Neural progenitor cell (in vitro differentiated cells): Measurements from ENCODE around the gene PCGF1. TPM values are rescaled to one million over a fixed set of nuclear protein-coding genes. Genes with fewer than 3 reads are reported as not detected.

Source experiments
- DNase-seq: peaks from one replicate; pipeline ENCODE4 v3.0.0-alpha.2; 2016; ENCODE audit warnings: low spot score
- H2AFZ ChIP-seq: fragments of 200-600 bp; sonication (generic); replicated peaks from 2 replicates; pipeline ENCODE4 v1.6.1; 2016; ENCODE audit warnings: antibody characterized with exemption
- H3F3A ChIP-seq: fragments of 200-600 bp; sonication (generic); 2 replicates; pipeline ENCODE4 v1.6.1; 2016; ENCODE audit warnings: antibody characterized with exemption, low read depth
- H3K27ac ChIP-seq: fragments of 200-600 bp; sonication (generic); 2 replicates; pipeline ENCODE4 v1.5.1; 2016; ENCODE audit warnings: mild to moderate bottlenecking
- H3K27me3 ChIP-seq: fragments of 200-600 bp; sonication (generic); 2 replicates; pipeline ENCODE4 v1.6.1; 2016; ENCODE audit warnings: mild to moderate bottlenecking, moderate library complexity
- H3K36me3 ChIP-seq: fragments of 200-600 bp; sonication (generic); 2 replicates; pipeline ENCODE4 v1.5.1; 2016
- H3K4me1 ChIP-seq: fragments of 200-600 bp; sonication (generic); 2 replicates; pipeline ENCODE4 v1.6.1; 2016; ENCODE audit warnings: mixed run types
- H3K4me2 ChIP-seq: fragments of 200-600 bp; sonication (generic); 2 replicates; pipeline ENCODE4 v1.6.1; 2016
- H3K4me3 ChIP-seq: fragments of 200-600 bp; sonication (generic); 2 replicates; pipeline ENCODE4 v1.5.1; 2016
- H3K79me2 ChIP-seq: fragments of 200-600 bp; sonication (generic); 2 replicates; pipeline ENCODE4 v1.6.1; 2016; ENCODE audit warnings: low read depth
- H3K9ac ChIP-seq: fragments of 200-600 bp; sonication (generic); 2 replicates; pipeline ENCODE4 v1.6.1; 2016
- H3K9me3 ChIP-seq: fragments of 200-600 bp; sonication (generic); 2 replicates; pipeline ENCODE4 v1.5.1; 2016; ENCODE audit warnings: low read depth
- H4K20me1 ChIP-seq: fragments of 200-600 bp; sonication (generic); 2 replicates; pipeline ENCODE4 v1.6.1; 2016; ENCODE audit warnings: low read depth
- H3K27ac Mint-ChIP-seq: 3 replicates; pipeline ENCODE4 v1.8.0; 2021; ENCODE audit warnings: mixed read lengths
- H3K27me3 Mint-ChIP-seq: 2 replicates; pipeline ENCODE4 v1.8.0; 2022; ENCODE audit warnings: low read depth, mild to moderate bottlenecking, inconsistent platforms, moderate library complexity, mixed read lengths; ENCODE audit not compliant: insufficient read depth
- H3K36me3 Mint-ChIP-seq: 3 replicates; pipeline ENCODE4 v1.8.0; 2021; ENCODE audit warnings: mixed read lengths
- H3K4me1 Mint-ChIP-seq: 3 replicates; pipeline ENCODE4 v1.8.0; 2021; ENCODE audit warnings: mixed read lengths
- H3K4me3 Mint-ChIP-seq: 3 replicates; pipeline ENCODE4 v1.8.0; 2021; ENCODE audit warnings: mild to moderate bottlenecking, moderate library complexity, mixed read lengths
- H3K9me3 Mint-ChIP-seq: 3 replicates; pipeline ENCODE4 v1.8.0; 2020; ENCODE audit warnings: mixed read lengths
- EZH2 ChIP-seq: fragments of 200-600 bp; sonication (generic); IDR thresholded peaks from 2 replicates; pipeline ENCODE4 v1.6.1; 2017; ENCODE audit warnings: antibody characterized with exemption, mild to moderate bottlenecking, moderate library complexity
- EZH2phosphoT487 ChIP-seq: fragments of 200-600 bp; sonication (generic); IDR thresholded peaks from 2 replicates; pipeline ENCODE4 v1.6.1; 2017; ENCODE audit warnings: antibody characterized with exemption
- total RNA-seq: library from RNA; depleted of rRNA; stranded (reverse); fragments of >200 nt; gene quantifications from 2 replicates; pipeline ENCODE4 v1.2.3, GENCODE V29; 2015; ENCODE audit warnings: low replicate concordance
- TF ChIP-seq, protein P1 (sequence below): fragments of 200-600 bp; sonication (generic); IDR thresholded peaks from 2 replicates; pipeline ENCODE4 v1.5.1; 2017; ENCODE audit warnings: antibody characterized with exemption, mild to moderate bottlenecking

The PCGF1 gene
- total RNA-seq, 1 donor from 2014 or later: 10.9 TPM

DNA sequence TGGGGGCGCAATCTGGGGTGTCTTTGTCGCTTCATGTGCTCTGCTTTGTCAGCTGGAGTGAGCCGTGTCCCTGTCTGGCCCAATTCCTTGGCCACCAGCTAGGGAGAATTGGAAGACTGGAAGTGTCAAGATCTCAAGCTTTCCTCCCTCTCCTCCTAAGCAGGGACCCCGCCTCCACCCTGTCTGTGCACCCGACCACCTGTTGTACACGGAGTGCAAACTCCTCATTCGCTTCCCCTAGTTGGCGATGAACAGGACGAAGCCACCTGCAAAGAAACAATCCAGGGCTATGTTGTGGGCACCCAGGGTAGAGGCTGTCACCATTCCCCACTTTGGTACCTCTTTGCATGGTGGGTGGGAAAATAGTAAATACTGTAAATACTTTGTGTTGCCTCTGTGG is 20.2 kb upstream of the PCGF1 start:
- Mint-ChIP-seq H3K4me1 (peaks cover 32% of the 10 kb centered on the region), H3K9me3 (no peaks in the 10 kb centered on the region), H3K36me3 (peaks cover 25% of the 10 kb centered on the region), H3K4me3 (peak overlapping the region; percentile 96), H3K27ac (no peak overlapping the region), H3K27me3 (peaks cover 6% of the 10 kb centered on the region)
- Histone ChIP-seq H3K9me3 (no peaks in the 10 kb centered on the region), H3K4me2 (no peak overlapping the region), H3K79me2 (peaks cover 35% of the 10 kb centered on the region), H3K4me1 (peaks cover 16% of the 10 kb centered on the region), H2AFZ (no peak overlapping the region), H3K4me3 (no peak overlapping the region), H3K27me3 (peaks cover 2% of the 10 kb centered on the region), H3K27ac (no peak overlapping the region), H3F3A (peaks cover 12% of the 10 kb centered on the region), H4K20me1 (no peaks in the 10 kb centered on the region), H3K36me3 (no peaks in the 10 kb centered on the region), H3K9ac (no peak overlapping the region)
- no peak for DNase-seq
- TF ChIP-seq, protein P1, sequence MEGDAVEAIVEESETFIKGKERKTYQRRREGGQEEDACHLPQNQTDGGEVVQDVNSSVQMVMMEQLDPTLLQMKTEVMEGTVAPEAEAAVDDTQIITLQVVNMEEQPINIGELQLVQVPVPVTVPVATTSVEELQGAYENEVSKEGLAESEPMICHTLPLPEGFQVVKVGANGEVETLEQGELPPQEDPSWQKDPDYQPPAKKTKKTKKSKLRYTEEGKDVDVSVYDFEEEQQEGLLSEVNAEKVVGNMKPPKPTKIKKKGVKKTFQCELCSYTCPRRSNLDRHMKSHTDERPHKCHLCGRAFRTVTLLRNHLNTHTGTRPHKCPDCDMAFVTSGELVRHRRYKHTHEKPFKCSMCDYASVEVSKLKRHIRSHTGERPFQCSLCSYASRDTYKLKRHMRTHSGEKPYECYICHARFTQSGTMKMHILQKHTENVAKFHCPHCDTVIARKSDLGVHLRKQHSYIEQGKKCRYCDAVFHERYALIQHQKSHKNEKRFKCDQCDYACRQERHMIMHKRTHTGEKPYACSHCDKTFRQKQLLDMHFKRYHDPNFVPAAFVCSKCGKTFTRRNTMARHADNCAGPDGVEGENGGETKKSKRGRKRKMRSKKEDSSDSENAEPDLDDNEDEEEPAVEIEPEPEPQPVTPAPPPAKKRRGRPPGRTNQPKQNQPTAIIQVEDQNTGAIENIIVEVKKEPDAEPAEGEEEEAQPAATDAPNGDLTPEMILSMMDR: no peak
- TF ChIP-seq EZH2phosphoT487 (no peak), EZH2 (no peak)

DNA sequence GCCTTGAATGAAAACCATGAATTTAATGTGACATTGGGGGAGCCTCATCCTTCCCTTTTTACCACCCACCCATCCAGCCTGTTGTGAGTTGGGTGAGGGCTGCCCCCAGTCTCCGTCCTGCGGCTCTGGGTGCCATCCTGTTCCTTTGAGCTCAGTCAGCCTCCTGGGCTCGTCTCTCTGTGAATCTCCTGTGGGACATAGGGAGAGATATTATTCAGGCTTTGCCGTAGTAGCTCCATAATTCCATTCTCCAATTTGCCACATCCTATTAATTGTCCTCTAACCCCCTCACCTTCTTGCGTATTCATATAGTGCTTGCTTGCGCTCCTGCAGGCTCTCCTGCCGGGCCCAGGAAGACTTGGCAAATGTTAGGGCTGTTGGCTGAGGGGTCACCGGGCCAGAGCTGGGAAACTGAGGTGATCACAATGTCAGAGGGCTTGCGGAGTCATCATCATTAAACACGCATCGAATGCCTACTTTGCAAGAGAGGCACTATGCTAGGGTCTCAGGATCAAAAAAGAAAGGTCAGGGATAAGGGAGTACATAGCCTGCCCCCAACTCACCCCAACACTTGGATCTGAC is 19.2 kb upstream of the PCGF1 start:
- DNase-seq: no peak
- Histone ChIP-seq H3K27ac (no peak overlapping the region), H3K9me3 (no peaks in the 10 kb centered on the region), H3K9ac (no peak overlapping the region), H3K79me2 (peaks cover 35% of the 10 kb centered on the region), H3K27me3 (peaks cover 12% of the 10 kb centered on the region), H2AFZ (no peak overlapping the region), H3F3A (peaks cover 5% of the 10 kb centered on the region), H3K4me3 (no peak overlapping the region), H3K36me3 (no peaks in the 10 kb centered on the region), H3K4me1 (peaks cover 16% of the 10 kb centered on the region), H4K20me1 (no peaks in the 10 kb centered on the region), H3K4me2 (no peak overlapping the region)
- H3K27ac Mint-ChIP-seq: no peak overlapping the region
- H3K4me1 Mint-ChIP-seq: peaks cover 26% of the 10 kb centered on the region
- peaks cover 8% of the 10 kb centered on the region for H3K27me3 Mint-ChIP-seq
- H3K9me3 Mint-ChIP-seq: no peaks in the 10 kb centered on the region
- H3K4me3 Mint-ChIP-seq: peak overlapping the region; percentile 96
- TF ChIP-seq, protein P1: no peak
- TF ChIP-seq EZH2: no peak
- peaks cover 16% of the 10 kb centered on the region for H3K36me3 Mint-ChIP-seq

DNA sequence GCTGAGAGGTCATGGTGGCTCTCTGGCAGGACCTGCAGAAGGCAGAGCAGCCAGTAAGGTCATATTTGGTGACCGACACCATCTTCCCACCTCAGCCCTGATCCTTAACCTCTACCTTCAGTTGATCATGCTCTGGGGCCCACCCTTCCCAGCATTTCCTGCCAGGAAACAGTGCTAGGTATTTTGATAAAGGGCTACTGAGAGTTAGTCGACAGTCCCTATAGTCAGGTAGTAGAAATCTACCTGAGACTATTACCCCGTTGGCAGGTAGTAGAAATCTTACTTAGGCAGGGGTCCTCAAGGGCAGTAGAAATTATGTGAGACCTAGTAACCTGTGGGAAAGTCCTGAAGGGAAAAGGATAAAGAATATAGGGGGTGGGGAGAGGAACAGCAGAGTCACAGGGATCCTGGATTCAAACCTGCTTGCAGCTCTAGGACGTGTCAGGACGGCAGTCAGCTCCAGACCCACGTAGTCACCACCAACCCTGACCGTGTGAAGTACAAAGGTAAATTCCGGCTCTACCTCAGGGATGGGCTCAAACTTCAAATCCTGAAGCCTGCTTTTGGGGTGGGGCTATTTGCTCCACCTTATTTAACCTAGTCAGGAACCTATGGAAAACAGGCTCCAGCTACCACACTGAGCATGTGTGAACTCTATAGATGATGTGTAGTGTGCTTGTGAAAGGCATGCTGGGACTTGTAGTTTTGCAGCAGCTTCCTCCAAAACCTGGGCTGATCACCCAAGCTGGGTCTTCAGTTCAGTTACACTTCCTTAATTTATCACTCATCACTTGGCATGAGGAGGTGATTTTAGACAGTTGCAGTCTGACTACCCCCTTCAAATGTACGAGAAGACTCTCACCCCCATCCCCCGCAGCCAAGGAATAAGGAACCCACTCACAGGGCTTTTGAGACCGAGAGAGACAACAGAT is 18.5 kb upstream of the PCGF1 start, which contains the start of gene DQX1:
Gene DQX1, minus strand, starts transcription at position 515 of the 932 bp plus-strand sequence. Its CDS starts 502 bp downstream, at position 13.
- peaks cover 28% of the 10 kb centered on the region for H3K79me2 ChIP-seq
- H3K4me2 ChIP-seq: no peak within 1 kb of the TSS
- Mint-ChIP-seq H3K27ac (no peak within 1 kb of the TSS), H3K27me3 (peaks cover 12% of the 10 kb centered on the region), H3K4me1 (peaks cover 20% of the 10 kb centered on the region), H3K4me3 (peak within 1 kb of the TSS; percentile 96), H3K9me3 (no peaks in the 10 kb centered on the region), H3K36me3 (peaks cover 16% of the 10 kb centered on the region)
- peak; percentile 44 for DNase-seq
- H3F3A ChIP-seq: no peaks in the 10 kb centered on the region
- no peak within 1 kb of the TSS for H3K27ac ChIP-seq
- H3K4me3 ChIP-seq: no peak within 1 kb of the TSS
- H4K20me1 ChIP-seq: no peaks in the 10 kb centered on the region
- no peaks in the 10 kb centered on the region for H3K36me3 ChIP-seq
- TF ChIP-seq, protein P1: no peak
- TF ChIP-seq EZH2 (no peak), EZH2phosphoT487 (no peak)
- H2AFZ ChIP-seq: no peak within 1 kb of the TSS
- H3K9me3 ChIP-seq: no peaks in the 10 kb centered on the region
- no peak within 1 kb of the TSS for H3K9ac ChIP-seq
- peaks cover 19% of the 10 kb centered on the region for H3K27me3 ChIP-seq
- peaks cover 12% of the 10 kb centered on the region for H3K4me1 ChIP-seq
